Measurements from ENCODE around the gene UQCR11.

The UQCR11 gene

DNA sequence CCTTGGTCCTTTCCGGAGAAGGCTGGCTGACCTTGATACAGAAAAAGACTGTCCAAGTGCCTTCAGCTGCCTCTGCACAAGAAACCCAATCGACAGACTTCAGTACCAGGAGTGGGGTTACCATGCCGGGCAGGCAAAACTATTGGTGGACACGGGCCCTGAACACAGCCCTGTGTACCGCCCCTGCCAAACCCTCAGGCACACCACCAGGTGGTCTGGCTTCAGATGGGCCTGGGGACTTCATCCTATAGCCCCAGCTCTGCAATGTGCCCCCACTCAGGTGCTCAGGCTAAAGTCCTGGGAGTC lies 29.6 kb upstream of the UQCR11 start:
- no peak for DNase-seq (ENCODE audit: low spot score)

DNA sequence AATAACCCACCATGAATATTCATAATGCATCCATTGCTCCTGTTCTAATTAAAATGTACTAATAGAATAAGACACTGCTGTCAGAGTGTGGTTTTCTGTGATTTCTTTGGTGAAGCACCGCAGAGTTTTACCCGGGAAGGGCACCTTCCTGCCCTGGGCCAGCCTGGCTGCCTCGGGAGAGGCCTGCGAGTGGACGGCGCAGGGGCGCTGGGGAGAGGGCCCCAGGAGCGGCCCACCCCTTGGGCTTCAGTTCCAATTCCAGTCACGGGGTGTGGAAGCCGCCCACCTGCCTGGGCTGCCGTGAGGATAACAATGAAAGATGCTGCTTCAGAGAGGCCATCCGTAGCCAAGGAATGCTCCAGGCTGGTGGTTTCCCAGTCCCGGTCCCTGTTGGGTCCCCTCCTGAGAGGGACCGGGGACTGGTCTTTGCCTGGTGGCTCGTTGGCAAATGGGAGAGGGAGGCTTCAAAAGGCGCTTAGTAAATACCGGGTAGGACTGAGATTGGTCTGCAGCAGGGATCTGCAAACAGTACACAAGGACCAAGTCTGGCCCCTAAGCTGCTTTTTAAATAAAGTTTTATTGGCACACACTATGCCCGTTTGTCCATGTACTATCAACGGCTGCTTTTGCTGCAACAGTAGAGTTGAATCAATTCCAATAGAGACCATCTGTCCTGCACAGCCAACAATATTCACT lies 29.1 kb upstream of the UQCR11 start:
- no peak for DNase-seq (ENCODE audit: low spot score)

DNA sequence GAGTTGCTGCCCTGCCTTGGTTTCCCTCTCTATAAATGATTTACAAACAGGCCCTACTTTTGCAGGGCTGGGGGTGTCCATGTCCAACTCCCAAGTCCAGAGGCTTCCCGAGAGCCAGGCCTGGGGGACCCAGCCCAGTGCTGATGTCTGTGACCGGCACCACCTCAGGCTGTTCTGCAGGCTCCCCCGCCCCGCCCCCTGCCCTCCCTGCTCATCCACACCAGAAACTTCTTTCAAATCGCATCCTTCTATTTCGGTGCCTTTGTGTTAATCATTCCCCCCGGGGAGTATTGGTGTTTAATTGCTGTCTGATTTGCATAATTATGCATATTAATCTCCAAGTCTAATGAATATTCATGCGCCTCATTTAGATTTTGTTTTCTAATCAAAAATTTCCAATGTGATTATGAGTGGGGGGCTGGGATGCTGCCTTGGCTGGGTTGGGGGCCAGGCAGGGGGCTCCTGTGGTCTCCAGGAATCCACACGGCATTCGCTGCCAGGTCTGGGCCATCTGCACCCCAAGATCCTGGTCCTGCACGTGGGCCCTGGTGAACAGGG lies 28.1 kb upstream of the UQCR11 start:
- no peak for DNase-seq (ENCODE audit: low spot score)

DNA sequence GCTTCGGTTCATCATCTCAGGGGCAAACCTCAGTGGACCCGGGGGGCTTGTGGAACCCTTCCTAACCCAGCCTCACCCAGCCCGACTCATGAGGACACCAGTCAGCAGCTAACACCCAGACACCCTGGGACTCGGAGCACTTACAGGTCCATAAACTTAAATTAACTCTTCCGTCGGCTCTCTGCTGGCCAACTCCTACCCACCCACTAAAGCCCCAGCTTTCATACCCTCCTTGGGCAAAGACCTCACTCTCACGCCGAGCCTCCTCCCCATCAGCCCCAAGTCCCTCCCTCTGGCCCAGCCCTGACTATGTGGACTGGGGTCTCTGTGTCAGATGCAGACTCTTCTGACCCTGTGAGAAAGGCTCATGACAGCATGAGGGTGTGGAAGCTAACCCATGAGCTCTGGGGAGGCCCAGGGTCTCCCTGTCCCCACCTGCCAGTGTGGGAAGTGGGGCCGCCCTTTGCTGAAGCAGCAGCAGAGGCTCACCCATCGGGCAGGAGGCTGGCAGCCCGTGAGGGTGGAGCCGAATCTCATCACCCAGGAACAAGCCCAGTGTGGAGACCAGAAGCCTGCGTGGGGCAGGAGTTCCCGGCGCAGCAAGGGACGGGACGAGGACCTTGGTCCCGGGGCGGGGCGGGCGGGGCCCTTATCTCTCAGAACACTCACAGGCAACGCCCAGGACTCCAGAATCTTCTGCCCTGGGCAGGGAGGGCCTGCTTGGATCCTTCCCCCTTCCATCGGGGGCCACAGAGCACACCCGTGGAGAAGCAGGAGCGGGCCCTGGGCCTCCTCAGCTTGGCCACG lies 27.4 kb upstream of the UQCR11 start:
- DNase-seq (ENCODE audit: low spot score) = no peak

DNA sequence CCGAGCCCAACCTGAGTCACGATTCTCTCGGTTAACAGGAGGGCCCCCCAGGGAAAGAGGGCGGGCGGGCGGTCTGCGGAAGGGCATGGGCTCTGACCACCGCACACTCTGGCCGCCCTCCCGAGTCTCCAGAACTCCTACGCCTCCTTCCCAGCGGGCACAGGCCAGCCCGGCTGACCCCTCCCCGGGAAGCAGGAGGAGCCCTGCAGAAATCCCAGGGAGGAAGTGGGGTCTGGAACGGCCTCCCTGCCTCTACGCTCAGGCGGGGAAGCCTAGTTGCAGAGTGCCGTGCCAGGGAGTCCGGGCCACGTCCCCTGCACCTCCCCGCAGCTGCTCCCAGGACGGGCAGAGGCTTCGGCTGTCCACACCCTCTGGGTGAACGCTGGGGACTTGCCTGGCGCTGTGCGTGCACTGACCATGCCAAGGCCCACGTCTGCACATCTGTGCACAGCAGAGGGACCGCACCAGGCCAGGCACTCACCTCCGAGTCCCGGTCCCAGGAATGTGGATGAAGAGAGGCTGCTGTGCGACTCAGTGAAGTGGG lies 26.4 kb upstream of the UQCR11 start:
- DNase-seq (ENCODE audit: low spot score) = no peak

DNA sequence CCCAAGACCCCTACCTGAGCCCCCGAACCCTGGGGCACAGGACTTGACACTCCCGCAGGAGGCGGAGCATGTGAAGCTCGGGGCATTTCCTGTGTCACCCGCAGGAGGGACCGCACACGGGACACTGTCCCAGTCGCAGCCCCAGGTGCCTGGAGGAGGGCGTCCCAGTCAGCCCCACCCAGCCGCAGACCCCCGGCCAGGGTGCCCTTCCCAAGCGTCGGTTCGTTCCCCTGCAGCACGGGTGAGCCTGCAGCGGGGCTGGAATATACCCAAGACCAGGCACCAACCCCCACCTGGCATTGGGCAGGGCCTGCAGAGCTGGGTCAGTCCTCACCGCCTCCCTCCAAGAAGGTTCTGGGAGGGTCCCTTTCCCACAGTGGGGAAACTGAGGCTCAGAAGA lies 25.5 kb upstream of the UQCR11 start:
- no peak for DNase-seq (ENCODE audit: low spot score)

DNA sequence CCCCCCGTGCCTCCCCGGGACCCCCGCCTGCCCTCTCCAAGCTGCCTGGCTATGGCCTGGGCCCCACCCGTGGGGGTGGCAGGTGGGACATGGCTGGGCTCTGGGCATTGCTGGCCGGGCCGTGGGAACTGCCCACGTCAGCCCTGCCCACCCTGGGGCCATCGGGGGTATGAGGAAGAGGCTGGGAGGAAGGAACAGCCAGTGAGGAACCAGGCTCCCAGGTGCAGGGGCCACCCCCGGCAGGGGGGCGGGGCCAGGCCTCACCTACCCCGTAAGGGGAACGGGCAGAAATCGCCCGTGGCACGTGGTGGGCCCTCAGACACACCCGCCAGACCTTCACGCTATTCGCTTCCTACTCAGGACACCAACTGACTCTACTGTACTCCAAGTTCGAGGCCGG lies 24.8 kb upstream of the UQCR11 start:
- no peak for DNase-seq (ENCODE audit: low spot score)

DNA sequence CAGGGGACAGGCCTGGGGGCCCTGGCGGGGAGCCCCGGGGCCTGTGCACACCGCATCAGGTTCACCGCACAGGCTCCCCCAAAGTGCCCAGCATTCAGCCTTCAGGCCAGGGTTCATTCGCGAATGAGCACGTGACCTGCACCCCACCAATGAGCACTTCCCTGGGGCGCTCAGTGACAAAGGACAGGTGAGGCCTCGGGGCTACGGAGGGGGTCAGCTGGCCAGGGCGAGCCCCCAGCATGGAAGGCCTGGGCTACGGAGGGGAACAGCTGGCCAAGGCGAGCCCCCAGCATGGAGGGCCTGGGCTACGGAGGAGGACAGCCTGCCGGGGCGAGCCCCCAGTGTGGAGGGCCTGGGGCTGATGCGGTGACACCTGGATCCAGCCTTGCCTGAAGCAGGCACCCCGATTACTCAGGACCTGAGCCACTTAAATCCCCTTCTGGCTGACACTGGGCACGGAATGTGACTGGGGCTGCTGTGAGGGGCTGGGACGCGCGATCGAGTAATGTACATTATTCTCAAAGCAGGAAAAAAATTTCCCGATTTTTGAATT lies 24.1 kb upstream of the UQCR11 start:
- DNase-seq (ENCODE audit: low spot score) = no peak

DNA sequence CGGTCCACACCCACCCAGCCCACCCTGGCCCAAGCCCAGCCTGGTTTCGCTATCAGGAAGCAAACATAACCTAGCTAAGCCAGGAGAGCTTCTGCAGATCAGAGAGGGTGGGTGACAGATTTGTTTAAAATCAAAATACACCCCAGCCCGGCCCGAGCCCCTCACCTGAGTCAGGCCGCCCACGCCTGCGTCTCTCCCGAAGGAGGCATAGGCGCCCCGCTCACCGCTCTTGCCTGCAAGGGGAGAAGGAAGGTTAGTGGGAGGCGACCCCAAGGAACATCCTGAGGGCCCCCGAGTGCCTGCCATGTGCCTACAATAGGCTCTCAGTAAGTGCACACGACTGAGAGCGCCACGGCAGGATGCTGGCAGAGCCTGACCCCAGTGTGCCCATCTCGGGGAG lies 21.9 kb upstream of the UQCR11 start:
- DNase-seq (ENCODE audit: low spot score) = no peak

DNA sequence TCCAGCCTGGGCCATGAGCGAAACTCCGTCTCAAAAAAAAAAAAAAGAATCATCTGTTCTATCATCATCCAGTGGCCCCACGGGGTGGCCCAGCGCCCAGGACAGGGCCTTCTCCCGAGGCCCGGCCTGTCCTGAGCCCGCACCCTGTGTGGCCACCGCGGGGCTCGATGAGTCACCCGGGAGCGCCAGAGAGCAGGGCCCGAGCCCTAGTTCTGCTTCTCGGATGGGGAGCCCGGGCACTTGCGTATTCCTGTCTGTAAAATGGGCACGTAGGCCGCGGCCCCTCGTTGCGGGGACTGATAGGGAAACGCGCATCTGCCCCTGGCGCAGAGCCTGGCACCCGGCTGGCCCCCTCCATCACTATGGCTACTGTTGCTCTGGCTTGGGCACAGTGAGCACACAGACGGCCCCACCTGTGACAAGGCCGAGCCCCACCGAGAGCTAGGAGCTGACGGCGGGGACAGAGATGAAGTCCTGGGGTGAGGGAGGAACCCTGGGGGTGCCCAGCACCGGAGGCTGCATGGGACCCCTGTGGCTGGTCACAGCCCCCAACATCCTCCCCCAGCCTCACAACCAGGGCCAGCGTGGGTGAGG lies 21.3 kb upstream of the UQCR11 start:
- no peak for DNase-seq (ENCODE audit: low spot score)

DNA sequence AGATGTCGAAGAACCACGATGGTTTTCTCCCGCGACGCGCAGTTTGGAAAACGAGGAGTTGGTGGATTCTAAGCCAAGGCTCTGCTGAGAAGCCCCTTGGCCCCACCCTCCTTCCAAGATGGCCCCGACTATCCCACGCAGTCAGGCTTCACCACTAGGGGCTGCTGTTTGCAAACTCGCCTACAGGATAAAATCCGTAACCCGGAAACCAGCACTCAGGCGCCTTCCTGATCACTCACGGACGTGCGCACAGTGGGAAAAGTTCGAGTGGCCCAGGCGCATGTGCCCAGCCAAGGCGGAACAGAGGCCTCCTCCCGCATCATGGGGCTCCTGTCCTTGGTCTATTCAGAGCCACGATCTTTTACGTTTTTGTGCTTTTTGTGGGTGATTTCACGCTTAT lies 19.2 kb upstream of the UQCR11 start:
- DNase-seq (ENCODE audit: low spot score) = peak; percentile 57

DNA sequence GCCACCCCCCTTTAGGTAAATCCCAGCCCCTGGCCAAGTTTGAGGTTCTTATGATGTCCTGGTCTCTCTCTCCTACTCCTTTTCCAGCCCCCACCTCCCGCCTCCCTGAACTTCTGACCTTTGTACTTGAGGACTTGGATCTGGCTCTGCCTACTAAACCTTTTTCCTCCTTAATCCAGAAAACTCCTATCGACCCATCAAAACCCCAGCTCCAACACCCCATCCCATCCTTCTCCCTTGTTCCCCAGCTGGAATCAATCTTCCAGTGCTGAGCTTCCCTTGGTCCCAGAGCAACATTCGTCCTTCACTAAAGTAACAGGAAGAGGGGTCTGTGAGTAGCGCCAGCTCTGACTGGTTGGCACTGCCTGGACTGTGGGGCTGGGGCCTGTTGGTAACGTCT lies 17.3 kb upstream of the UQCR11 start:
- no peak for DNase-seq (ENCODE audit: low spot score)

DNA sequence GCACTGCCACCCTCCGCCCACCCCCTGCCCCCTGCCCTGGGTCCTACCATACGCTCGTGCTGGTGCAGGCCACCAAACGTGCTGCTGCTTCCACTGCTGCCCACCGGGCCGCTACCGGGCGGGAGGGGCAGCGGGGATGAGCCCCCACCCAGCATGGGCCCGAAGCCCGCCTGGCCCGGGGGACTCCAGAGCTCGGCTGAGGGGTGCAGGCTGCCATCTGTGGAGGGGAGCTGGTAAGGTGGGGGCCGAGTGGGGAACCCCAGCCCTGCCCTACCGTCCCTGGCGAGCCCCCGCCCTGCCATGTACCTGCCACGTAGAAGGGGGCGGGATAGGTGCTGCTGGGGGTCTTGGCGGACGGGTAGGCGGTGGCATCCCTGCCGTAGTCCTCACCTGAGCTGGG lies 16.7 kb upstream of the UQCR11 start:
- DNase-seq (ENCODE audit: low spot score) = no peak

DNA sequence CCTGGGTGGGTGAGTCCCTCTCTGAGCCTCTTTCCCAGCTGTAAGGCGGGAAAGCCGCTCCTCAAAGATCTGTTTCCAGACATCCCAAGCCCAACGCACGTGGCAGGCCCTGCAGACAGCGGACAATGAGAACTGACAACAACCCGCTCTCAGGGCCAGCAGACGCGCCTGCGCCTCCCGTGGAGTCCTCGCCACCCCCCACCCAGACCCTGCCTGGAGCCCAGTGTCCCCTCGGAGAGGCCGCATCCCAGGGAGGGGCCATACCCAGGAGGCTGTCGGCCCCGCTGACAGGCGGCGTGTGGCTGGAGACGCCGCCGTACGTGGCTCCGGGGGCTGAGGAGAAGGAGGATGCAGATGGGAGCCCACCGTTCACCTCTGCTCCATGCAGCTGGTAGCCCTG lies 16.3 kb upstream of the UQCR11 start:
- no peak for DNase-seq (ENCODE audit: low spot score)

DNA sequence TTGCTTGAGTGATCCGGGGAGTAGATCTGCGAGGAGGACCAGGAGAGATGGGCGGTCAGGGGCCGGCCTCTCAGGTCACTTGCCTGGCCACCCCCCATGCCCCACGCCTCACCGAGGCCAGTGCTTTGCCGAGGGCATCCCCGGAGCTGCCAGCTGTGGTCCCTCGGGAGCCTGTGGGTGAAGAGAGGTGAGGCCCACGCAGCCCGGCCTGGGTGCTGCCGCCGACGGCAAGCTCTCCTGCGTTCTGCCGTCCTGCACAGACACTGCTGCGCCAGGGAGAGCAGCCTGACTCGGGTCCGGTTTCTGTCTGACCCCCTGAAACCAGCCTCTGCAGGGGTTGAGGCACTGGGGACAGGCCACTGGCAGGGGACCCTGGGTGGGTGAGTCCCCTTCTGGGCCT lies 15.8 kb upstream of the UQCR11 start:
- no peak for DNase-seq (ENCODE audit: low spot score)

DNA sequence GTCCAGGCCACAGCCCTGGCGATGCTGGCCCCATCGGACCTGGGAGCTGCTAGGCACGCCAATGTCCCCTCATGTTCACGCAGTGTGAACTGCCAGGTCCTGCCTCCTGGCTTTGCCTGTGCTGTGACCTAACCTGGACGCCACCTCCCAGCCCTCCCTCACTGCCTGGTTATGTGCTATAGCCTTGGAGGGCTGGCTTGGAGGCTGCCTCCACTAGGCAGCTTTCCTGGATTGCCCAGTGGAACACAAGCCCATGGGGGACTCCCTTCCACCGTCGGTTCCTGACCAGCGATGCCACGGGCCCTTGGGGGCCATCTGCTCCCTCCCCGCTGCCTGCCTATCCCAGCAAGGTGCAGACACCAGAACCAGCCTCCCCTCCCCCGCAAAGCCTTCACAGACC lies 15.2 kb upstream of the UQCR11 start:
- DNase-seq (ENCODE audit: low spot score) = no peak

DNA sequence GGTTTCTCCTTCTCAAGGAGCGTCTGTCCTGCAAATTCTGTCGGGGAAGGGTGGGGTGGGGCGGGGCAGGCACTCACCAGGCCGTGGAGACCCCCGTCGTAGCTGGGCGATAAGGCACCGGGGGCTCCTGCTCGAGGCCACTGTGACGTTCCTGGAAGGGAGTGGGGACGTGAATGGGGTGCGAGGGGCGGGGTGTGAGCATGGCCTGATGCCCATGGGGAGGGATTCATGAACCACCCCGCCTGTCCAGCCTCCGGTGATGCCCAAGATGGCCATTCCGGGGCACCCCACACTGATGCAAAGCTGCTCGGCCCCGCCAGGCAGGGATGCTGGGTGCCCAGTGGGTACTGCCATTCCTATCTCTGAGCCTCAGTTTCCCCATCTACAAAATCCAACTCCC lies 14.4 kb upstream of the UQCR11 start:
- DNase-seq (ENCODE audit: low spot score) = no peak

DNA sequence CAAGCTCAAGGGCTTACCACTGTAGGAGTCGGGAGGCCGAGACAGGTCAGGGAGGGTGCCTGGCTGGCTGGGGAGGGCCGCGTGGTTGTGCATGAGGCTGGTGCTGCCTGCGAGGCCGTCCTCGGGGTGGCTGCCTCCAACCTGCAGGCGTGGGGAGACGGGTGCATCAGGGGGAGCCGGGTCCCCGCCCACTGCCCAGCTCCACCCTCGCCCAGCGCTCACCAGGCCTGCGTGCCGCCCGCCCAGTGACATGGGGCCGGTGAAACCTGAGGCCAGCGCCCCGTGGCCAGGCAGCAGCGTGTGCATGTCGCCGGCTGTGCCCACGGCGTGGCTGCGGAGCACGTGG lies 13.8 kb upstream of the UQCR11 start:
- DNase-seq (ENCODE audit: low spot score) = no peak

DNA sequence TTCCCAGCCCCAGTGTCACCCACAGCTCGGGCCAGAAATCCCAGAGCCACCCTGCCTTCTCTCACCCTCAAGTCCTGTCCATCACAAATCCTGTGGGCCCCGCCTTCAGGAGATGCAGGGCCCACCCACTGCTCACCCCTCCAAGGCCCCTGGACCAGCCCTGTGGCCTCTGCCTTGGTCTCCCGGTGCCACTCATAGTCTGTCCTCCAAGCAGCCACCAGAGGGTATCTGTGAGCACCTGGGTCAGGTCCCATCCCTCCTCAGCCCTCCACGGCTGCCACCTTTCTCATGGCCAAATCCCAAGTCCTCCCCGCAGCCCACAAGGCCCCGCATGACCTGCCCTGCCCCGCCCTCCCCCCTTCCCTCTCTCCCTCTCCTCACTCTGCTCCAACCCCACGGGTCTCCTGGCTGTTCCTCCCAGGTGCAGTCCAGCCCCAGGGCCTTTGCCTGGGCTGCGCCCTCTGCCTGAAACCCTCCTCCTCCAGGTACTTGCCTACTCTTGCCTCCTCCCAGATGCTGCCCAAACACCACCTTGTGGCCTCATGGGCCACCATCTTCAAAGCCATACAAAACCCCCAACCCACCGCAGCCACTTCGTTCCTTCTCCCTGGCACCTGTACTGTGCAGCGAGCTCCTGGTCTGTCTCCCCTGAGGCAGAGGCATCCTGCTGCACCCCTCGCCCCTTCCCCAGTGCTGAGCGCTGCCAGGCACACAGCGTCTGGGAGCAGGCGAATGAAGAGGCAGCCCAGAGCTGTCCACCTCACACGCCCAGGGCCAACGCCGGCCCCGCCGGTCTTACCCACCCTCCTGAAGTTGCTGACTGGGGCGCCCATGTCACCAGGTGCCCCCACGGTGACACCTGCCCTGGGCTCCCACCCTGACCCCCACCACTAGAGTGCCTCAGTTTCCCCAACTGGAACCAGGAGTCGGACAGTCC lies 13.2 kb upstream of the UQCR11 start:
- DNase-seq (ENCODE audit: low spot score) = no peak

DNA sequence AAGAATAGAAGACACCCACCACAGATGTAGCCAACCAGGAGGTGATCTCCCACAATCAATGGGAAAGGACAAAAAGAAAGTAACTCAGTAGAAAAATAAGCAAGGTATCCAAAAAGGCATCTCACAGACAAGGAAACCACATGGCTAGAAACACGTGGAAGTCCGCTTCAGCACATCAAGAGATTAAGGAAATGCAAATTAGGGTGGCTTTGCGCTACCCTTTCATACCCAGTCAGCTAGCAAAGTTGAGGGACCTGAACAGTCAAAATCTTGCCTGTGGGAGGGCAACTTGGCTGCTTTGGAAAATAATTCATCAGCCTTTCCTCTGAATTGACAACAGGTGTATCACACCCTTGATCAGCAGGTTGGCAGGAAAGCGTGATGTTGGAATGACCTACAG lies 11.6 kb upstream of the UQCR11 start:
- DNase-seq (ENCODE audit: low spot score) = no peak

DNA sequence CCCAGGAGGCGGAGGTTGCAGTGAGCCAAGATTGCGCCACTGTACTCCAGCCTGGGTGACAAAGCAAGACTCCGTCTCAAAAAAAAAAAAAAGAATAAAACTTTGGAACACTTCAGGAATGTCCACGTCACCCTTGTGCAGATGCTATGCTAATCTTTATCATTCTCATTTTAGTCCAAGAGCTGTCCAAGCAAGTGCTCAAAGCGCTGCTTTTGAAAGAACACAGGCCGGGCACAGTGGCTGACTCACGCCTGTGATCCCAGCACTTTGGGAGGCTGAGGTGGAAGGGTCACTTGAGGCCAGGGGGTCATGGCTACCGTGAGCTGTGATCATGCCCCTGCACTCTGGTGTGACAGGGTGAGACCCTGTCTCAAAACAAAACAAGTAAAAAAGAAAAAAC lies 11.1 kb upstream of the UQCR11 start:
- no peak for DNase-seq (ENCODE audit: low spot score)

All from pons (tissue), 1 donor.